ENCODE results near the gene TBXAS1.

Gene TBXAS1

DNA sequence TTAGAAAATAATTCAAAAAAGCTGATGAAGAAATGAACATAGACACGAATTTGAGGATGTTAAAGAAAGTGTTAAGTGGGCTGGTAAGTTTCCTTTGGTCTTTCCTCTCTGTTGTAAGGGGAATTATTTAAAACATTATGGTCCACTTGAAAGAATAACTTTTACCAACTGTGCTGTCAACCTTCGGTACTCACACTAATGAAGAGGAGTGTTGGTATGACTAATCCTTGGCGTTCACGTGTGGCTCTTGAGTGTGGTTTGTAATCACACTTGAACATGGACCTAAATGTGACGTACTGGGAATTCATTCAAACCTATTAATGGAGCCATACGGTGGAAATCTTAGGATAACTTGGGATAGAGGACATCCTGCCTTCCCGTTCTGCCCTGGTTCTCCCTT is 41.3 kb downstream of the TBXAS1 start:
- DNase-seq (ENCODE audit: low read depth, low spot score), result no peak
- no peak overlapping the region for H3K4me3 ChIP-seq (ENCODE audit: low read depth, low read length)
- TF ChIP-seq, protein P1, sequence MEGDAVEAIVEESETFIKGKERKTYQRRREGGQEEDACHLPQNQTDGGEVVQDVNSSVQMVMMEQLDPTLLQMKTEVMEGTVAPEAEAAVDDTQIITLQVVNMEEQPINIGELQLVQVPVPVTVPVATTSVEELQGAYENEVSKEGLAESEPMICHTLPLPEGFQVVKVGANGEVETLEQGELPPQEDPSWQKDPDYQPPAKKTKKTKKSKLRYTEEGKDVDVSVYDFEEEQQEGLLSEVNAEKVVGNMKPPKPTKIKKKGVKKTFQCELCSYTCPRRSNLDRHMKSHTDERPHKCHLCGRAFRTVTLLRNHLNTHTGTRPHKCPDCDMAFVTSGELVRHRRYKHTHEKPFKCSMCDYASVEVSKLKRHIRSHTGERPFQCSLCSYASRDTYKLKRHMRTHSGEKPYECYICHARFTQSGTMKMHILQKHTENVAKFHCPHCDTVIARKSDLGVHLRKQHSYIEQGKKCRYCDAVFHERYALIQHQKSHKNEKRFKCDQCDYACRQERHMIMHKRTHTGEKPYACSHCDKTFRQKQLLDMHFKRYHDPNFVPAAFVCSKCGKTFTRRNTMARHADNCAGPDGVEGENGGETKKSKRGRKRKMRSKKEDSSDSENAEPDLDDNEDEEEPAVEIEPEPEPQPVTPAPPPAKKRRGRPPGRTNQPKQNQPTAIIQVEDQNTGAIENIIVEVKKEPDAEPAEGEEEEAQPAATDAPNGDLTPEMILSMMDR (IDR thresholded peaks at IDR 0.05; ENCODE audit: low read depth, low read length), result no peak
- in situ Hi-C loops (cut with HindIII; ENCODE audit: low sequenced_read_pairs), result no loop called here

DNA sequence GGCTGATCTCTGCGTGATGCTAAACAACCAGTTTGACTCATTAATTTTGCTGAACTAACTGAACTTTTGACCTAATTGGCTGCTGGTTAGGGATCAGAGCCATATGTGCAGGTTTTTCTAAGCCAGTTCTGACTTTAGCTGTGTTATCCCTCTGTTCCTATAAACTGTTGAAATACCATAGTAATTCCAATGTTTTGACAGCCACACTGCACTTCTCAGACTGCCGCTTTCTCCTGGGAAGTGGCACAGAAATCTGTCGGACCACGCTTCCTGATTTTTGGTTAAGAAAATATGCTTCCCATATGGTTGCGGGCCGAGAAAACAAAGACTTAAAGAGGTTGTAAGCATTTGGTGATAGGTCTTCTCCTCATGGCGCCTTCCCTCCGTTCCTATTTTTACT is 42.3 kb downstream of the TBXAS1 start:
- H3K4me3 ChIP-seq (ENCODE audit: low read depth, low read length), result no peak overlapping the region
- DNase-seq (ENCODE audit: low read depth, low spot score), result peak; percentile 23
- in situ Hi-C loops (cut with HindIII; ENCODE audit: low sequenced_read_pairs), result no loop called here
- TF ChIP-seq, protein P1 (IDR thresholded peaks at IDR 0.05; ENCODE audit: low read depth, low read length), result no peak

DNA sequence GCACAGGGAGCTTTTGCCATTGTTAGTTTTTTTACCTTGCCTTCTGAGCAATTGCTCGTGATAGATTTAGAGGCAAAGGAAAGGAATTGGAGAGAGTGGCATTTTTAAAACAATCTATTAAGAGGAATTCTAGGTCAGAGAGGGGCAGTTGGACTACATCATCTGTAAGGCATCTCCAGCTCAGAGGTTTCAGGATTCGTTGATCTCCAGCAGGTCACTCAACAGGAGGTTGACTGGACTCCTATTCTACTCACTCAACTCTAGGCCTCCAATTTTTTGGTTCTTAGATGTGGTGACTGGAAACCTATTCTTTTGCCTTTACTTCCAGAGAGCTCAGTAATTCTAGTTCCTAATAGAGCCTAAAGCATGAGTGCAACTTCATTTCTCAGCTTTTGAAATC is 42.8 kb downstream of the TBXAS1 start:
- DNase-seq (ENCODE audit: low read depth, low spot score), result peak; percentile 5
- TF ChIP-seq, protein P1 (IDR thresholded peaks at IDR 0.05; ENCODE audit: low read depth, low read length), result no peak
- H3K4me3 ChIP-seq (ENCODE audit: low read depth, low read length), result no peak overlapping the region
- in situ Hi-C loops (cut with HindIII; ENCODE audit: low sequenced_read_pairs), result no loop called here

DNA sequence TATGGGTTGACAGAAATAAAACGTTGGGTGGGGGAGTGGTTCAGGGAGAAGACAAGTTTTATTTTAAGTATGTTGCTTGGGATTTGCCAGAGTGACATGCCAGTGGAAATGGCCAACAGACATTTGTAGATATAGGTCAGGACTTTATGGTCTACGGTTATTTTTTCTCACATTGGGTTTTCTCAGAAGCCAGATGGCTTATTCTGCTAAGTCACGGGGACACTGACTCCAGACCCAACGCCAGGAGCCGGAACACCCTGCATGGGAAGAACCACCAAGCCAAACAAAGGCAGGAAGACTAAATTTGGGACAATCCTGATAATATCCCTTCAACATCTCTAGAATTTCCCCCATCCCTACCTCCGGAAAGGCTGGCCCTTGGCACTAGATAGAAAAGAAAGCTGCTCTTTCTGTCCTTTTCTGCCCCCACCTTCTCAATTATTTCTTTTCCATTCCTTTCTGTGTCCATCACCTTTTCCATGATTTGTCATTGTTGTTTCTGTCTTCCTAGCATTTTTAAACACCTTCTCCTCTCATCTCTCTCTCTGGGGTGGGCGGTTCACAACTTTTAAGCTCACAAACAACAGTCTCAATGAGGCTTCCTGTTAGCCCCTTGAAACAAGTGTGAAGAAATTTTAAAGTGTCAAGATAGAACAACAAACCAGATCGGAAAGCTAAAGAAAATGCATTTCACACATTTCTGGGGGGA is 44.7 kb downstream of the TBXAS1 start:
- in situ Hi-C loops (cut with HindIII; ENCODE audit: low sequenced_read_pairs), result no loop called here
- TF ChIP-seq, protein P1 (IDR thresholded peaks at IDR 0.05; ENCODE audit: low read depth, low read length), result no peak
- DNase-seq (ENCODE audit: low read depth, low spot score), result no peak
- H3K4me3 ChIP-seq (ENCODE audit: low read depth, low read length), result no peak overlapping the region

DNA sequence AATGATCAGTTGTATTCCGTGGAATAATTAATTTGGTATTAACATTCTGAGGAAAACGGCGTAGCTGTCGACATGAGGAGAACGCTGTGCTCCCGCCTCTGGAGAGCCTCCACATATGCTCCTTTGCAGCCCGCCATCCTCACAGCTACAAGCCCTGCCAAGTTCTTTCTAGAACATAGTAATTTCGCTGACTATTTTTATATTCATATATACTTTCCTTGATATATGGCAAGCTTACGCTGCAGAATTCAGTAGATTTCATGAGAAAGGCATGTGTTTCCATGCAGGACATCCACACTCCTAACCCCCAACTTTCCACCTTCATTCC is 45.2 kb downstream of the TBXAS1 start:
- TF ChIP-seq, protein P1 (IDR thresholded peaks at IDR 0.05; ENCODE audit: low read depth, low read length), result no peak
- in situ Hi-C loops (cut with HindIII; ENCODE audit: low sequenced_read_pairs), result no loop called here
- DNase-seq (ENCODE audit: low read depth, low spot score), result no peak
- H3K4me3 ChIP-seq (ENCODE audit: low read depth, low read length), result no peak overlapping the region

DNA sequence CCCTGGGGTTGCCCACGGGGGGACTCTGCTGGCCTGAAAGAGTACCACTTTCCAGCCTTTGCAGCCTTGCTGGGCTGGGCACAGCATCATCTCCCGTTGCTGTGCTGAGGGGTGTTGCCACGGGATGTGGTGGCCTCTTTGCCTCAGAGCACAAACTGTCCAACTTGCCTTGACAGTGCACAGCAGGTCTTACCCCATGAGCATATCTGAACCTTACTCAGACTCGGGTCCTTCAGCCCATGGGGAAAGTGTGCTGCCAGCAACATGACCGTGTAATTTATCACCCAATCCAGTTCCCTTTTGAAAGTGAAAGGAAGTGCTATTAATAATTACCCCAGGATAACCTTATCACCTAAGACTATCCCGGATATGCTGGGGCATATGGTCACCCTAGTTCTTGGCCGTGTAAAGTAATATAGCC is 46.8 kb downstream of the TBXAS1 start:
- no peak overlapping the region for H3K4me3 ChIP-seq (ENCODE audit: low read depth, low read length)
- no peak for DNase-seq (ENCODE audit: low read depth, low spot score)
- in situ Hi-C loops (cut with HindIII; ENCODE audit: low sequenced_read_pairs), result no loop called here
- TF ChIP-seq, protein P1 (IDR thresholded peaks at IDR 0.05; ENCODE audit: low read depth, low read length), result no peak

Measured in astrocyte of the spinal cord (primary cell).